ENCODE results near the gene USH1G.
"Not testable (repeated sequence)": the region's sequence is repeated elsewhere in the genome, so short reads cannot be mapped to it uniquely, and the experiment has no call there.

The USH1G gene

GRCh38 chr17:74922694-74923537, at the start of gene USH1G:
USH1G (minus strand) TSS chr17:74923255; CDS start chr17:74923073, 182 bp downstream.
- peak; percentile 20 for DNase-seq (ENCODE audit: low read depth)

- DNase-seq (ENCODE audit: low read depth): peak; percentile 28
Observed at GRCh38 chr17:74972107-74972972, 49.3 kb upstream of the USH1G start, which contains the start of gene HID1. HID1 (minus strand) TSS chr17:74972759; CDS start chr17:74972656, 103 bp downstream.

DNA sequence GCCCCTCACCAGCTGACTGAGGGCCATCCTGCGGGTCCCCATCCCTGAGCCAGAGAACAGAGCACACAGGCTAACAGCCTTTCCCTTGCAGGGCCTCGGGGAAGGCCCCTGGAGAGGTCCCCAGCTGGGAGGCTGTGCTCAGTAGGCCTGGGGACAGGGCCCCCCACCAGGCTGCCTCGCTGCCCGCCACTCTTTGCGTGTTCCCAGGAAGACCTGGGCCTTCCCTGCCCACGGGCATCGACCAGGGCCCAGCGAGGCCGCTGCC, 48.7 kb upstream of the USH1G start:
- DNase-seq (ENCODE audit: low read depth): no peak

GRCh38 chr17:74971069-74971841, 48.2 kb upstream of the USH1G start:
- no peak for DNase-seq (ENCODE audit: low read depth)

GRCh38 chr17:74970395-74970794, 47.3 kb upstream of the USH1G start:
- no peak for DNase-seq (ENCODE audit: low read depth)

- not testable (repeated sequence) for DNase-seq (ENCODE audit: low read depth)
Observed at GRCh38 chr17:74969501-74969900, 46.4 kb upstream of the USH1G start.

DNA sequence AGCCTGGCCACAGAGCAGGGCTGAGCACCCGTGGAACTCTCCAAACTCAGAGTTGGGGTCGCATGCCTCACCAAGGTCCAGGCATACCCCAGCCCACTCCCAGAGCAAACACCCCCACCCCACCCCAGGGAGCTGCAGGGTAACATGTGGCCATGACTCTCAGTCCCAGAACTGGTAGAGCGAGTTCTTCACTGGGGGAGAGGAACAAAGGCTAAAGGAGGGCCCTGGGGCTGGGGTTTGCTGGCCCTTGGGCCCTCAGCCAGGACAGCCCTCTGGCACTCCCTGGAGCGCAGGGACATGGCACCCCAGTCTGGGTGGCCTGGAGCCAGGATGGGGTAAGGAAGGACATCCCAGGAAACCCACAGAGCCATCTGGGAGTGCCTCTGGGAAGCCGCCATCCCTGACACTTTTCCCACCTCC, 45.3 kb upstream of the USH1G start:
- no peak for DNase-seq (ENCODE audit: low read depth)

GRCh38 chr17:74964988-74965622, 42.0 kb upstream of the USH1G start:
- DNase-seq (ENCODE audit: low read depth): no peak

DNA sequence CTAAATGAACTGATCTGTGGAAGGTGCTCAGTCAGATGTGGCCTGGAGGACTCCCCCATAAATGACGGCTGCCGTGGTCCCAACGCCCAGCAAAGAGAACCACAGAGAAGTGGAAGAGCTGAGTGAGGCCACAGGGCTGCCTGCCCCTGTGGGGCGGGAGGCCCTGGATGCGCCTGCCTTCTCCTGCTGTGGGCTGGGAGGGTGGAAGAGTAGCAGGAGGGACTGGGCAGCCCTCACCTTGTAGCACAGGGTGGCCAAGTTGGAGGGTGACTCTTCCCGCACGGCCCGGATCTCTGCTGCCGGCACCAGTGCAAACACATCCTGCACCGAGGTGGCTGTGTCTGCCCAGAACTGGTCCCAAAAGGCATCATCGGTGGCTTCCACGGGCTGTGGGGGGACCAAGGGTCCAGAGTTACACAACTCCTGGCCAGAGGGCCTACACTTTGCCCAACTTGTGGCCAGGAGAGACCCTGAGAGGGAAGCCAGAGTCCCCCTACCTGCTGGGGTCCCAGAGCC, 41.2 kb upstream of the USH1G start:
- no peak for DNase-seq (ENCODE audit: low read depth)

DNA sequence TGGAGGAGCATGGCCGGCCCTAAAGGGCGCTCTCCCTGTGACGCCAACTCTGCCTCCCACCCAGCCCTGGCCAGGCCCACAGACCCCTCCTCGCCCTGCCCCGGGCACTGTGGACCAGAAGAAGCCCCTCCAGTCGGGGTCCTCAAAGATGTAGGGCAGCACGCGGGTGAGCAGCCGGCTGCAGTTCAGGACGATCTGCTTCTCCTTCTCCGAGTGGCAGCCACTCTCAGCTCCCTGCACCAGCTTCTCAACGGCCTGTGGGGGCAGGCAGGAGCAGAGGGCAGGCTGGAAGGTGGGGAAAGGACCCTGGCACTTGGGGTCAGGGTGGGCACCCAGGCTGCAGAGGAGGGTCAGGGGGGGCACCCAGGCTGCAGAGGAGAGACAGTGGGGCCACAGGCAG, 40.6 kb upstream of the USH1G start:
- DNase-seq (ENCODE audit: low read depth): no peak

DNA sequence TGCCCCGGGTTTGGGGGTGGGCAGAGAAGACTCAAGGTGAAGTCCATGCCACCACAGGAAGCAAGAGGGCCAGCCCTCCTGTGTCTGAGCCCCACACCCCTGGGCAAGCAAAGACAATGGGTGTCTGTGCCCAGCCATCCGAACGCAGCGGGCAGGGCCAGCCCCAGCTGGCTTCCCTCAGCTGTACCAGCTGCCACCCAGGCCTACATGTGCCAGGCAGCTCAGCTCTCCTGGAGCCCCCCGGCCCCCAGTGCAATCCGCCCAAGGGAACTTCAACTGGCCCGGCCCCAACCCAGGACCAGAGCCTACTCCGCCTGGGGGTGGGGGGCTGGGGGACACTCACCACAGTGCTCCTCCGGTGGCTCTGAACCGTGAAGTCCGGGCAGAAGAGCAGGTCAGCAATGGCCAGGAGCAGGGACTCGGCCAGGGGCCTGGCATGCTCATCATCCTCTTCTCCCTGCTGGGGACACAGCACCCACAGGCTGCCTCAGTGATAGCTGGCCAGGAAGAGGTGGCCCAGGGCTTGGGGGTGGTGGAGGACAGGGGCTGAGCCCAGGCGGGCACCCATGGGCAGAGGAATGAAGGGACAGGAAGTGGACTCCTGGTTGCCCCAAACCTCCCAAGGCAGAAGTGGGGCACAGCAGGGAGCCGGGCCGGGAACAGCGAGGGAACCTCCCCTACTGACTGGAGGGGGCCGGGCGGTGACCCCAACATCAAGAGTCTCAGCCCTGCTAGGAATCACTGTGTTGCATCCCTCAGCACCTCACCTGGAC, 39.8 kb upstream of the USH1G start:
- no peak for DNase-seq (ENCODE audit: low read depth)

- DNase-seq (ENCODE audit: low read depth): peak; percentile 85
Observed at GRCh38 chr17:74961657-74962350, 38.7 kb upstream of the USH1G start.

- DNase-seq (ENCODE audit: low read depth): peak; percentile 25
Observed at GRCh38 chr17:74960570-74961342, 37.7 kb upstream of the USH1G start.

- DNase-seq (ENCODE audit: low read depth): peak; percentile 50
Observed at GRCh38 chr17:74959826-74960515, 36.9 kb upstream of the USH1G start.

DNA sequence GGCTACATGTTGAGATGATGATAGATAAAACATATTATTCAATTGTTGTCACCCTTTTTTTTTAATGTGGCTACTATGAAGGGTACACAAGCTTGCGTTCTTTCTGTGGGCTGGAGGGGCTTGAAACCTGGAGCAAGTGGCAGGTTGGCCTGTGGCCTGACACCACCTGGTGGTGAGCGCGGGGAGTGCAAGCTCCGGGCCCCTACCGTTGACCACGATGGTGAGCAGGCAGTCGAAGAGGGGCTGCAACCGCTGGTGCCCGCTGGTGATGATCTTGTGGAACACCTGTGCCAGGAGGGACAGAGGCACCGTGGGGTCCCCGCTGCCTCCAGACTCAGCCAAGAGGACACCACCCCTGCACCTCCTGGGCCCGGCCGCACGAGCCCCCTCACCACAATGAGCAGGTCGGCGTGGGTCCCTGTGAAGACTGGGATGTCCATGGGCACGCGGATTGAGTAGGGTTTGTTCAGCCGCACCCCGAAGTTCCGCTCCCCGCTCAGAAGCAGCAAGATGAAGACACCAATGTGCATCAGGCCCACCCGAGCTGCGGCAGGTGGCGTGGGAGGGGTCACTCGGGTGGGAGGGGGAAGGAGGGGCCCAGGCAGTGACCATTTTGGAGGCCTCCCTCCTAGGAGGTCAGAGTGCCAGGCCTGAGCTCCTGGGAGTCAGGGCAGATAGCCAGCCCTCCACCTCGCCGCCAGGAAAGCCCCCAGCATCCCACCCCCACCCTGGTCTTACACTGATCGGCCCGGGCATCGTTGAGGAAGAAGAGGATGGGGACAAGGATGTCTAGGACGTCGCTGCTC, 35.1 kb upstream of the USH1G start:
- peak; percentile 54 for DNase-seq (ENCODE audit: low read depth)

GRCh38 chr17:74956093-74956492, 33.0 kb upstream of the USH1G start:
- DNase-seq (ENCODE audit: low read depth): no peak

DNA sequence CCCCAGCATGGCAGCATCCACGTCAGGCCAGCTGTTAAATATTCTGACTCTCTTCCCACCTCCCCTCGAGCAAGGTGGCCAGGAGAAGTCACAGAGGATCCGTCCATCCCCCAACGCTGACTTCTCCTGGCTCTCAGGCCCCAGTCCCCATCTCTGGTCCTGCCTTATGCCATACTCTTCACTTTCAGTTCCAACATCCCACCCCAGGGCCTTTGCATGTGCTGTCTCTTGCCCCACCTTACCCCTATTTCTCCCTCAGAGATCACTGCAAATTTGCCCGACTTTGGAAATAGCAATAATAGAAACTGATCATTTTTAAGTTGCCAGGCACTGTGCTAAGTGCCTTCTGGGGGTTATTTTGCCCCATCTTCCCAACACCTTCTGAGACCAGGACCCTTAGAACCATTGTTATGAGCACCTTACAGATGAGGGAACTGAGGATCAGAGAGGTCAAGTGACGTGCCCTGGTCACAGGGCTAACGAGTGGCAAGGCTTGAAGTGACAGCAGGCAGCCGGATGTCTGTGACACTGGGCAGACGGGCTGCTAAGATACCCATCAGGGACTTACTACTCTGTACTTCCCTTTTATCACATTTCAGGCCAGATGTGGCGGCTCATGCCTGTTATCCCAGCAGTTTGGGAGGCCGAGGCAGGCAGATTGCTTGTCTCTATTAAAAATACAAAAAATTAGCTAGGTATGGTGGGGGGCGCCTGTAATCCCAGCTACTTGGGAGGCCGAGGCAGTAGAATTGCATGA, 31.8 kb upstream of the USH1G start:
- no peak for DNase-seq (ENCODE audit: low read depth)
